HEK293 (cell line): ENCODE results near the gene HLA-DMA.

Experiments used
- CTCF ChIA-PET: fragments of 350-600 bp; formaldehyde crosslinking; extraction: SDS; loops from one replicate; lab custom pipeline; 2021; ENCODE audit warnings: antibody characterized with exemption; lab: Yijun Ruan, JAX
- POLR2A ChIA-PET: fragments of 300-600 bp; formaldehyde crosslinking; extraction: SDS; loops from one replicate; lab custom pipeline; 2020; ENCODE audit warnings: antibody characterized with exemption, inconsistent platforms; lab: Yijun Ruan, JAX
- H3K27ac ChIP-seq: fragments of 200-500 bp; sonication (Bioruptor generic); 2 replicates; pipeline ENCODE4 v1.5.1; 2014; ENCODE audit warnings: low read depth, low read length, control low read depth, inconsistent platforms; ENCODE audit errors: extremely low read depth
- H3K36me3 ChIP-seq, 2 experiments: fragments of 200-500 bp in 1 of 2; sonication (Bioruptor generic) in 1 of 2; 1 replicate in 1 of 2; 2 replicates in 1 of 2; pipeline ENCODE4 v1.5.1; 2014 to 2017; ENCODE audit warnings: inconsistent platforms in 2 of 2, low read length in 2 of 2; ENCODE audit not compliant: control insufficient read depth in 2 of 2, insufficient read depth in 1 of 2
- H3K4me1 ChIP-seq: fragments of 200-500 bp; sonication (Bioruptor generic); 2 replicates; pipeline ENCODE4 v1.5.1; 2014; ENCODE audit warnings: mild to moderate bottlenecking, low read length, inconsistent platforms; ENCODE audit not compliant: control insufficient read depth, insufficient read depth
- H3K4me3 ChIP-seq: 2 replicates; pipeline ENCODE4 v1.5.1; 2011; ENCODE audit warnings: low read depth, mild to moderate bottlenecking, control low read depth, low read length, moderate library complexity
- H3K9me3 ChIP-seq: fragments of 200-500 bp; sonication (Bioruptor generic); 2 replicates; pipeline ENCODE4 v1.5.1; 2014; ENCODE audit warnings: low read depth, low read length, inconsistent platforms; ENCODE audit not compliant: control insufficient read depth, insufficient read depth
- AEBP2 ChIP-seq: fragments of 450-650 bp; formaldehyde crosslinking; IDR thresholded peaks from 2 replicates; pipeline ENCODE4 v1.5.1; 2016; ENCODE audit warnings: missing biosample characterization, missing genetic modification characterization, borderline replicate concordance
- BCL11A ChIP-seq: fragments of 450-650 bp; formaldehyde crosslinking; IDR thresholded peaks from 2 replicates; pipeline ENCODE4 v1.5.1; 2016; ENCODE audit warnings: low read depth, missing biosample characterization, missing genetic modification characterization
- BCL11B ChIP-seq: fragments of 450-650 bp; formaldehyde crosslinking; IDR thresholded peaks from 2 replicates; pipeline ENCODE4 v1.5.1; 2016; ENCODE audit warnings: low read depth, missing biosample characterization, missing genetic modification characterization
- KLF1 ChIP-seq: fragments of 450-650 bp; formaldehyde crosslinking; IDR thresholded peaks from 2 replicates; pipeline ENCODE4 v1.5.1; 2016; ENCODE audit warnings: missing biosample characterization, missing genetic modification characterization
- KLF8 ChIP-seq: fragments of 450-650 bp; formaldehyde crosslinking; IDR thresholded peaks from 2 replicates; pipeline ENCODE4 v1.5.1; 2016; ENCODE audit warnings: missing biosample characterization, missing genetic modification characterization
- OSR2 ChIP-seq: fragments of 450-650 bp; formaldehyde crosslinking; IDR thresholded peaks from 2 replicates; pipeline ENCODE4 v1.5.1; 2016; ENCODE audit warnings: missing biosample characterization, missing genetic modification characterization
- PRDM6 ChIP-seq: fragments of 450-650 bp; formaldehyde crosslinking; IDR thresholded peaks from 2 replicates; pipeline ENCODE4 v1.5.1; 2017; ENCODE audit warnings: missing biosample characterization, missing genetic modification characterization
- ZNF239 ChIP-seq: fragments of 450-650 bp; formaldehyde crosslinking; IDR thresholded peaks from 2 replicates; pipeline ENCODE4 v1.5.1; 2016; ENCODE audit warnings: missing biosample characterization, missing genetic modification characterization
- ZNF398 ChIP-seq: fragments of 450-650 bp; formaldehyde crosslinking; IDR thresholded peaks from 2 replicates; pipeline ENCODE4 v1.5.1; 2017; ENCODE audit warnings: missing biosample characterization, missing genetic modification characterization
- ZNF530 ChIP-seq: fragments of 450-650 bp; formaldehyde crosslinking; IDR thresholded peaks from 2 replicates; pipeline ENCODE4 v1.5.1; 2016; ENCODE audit warnings: low read depth, missing biosample characterization, missing genetic modification characterization
- ZNF560 ChIP-seq: fragments of 450-650 bp; formaldehyde crosslinking; IDR thresholded peaks from 2 replicates; pipeline ENCODE4 v1.5.1; 2017; ENCODE audit warnings: missing biosample characterization, missing genetic modification characterization, borderline replicate concordance
- ZNF639 ChIP-seq: fragments of 450-650 bp; formaldehyde crosslinking; IDR thresholded peaks from 2 replicates; pipeline ENCODE4 v1.5.1; 2016; ENCODE audit warnings: missing biosample characterization, missing genetic modification characterization
- ZNF670 ChIP-seq: fragments of 450-650 bp; formaldehyde crosslinking; IDR thresholded peaks from 2 replicates; pipeline ENCODE4 v1.5.1; 2016; ENCODE audit warnings: missing biosample characterization, missing genetic modification characterization, low read depth
- ZSCAN16 ChIP-seq: fragments of 450-650 bp; formaldehyde crosslinking; IDR thresholded peaks from 2 replicates; pipeline ENCODE4 v1.5.1; 2016; ENCODE audit warnings: missing biosample characterization, missing genetic modification characterization
- ZSCAN30 ChIP-seq: fragments of 450-650 bp; IDR thresholded peaks from 2 replicates; pipeline ENCODE4 v1.5.1; 2018; ENCODE audit warnings: missing biosample characterization, mild to moderate bottlenecking, missing genetic modification characterization, moderate library complexity
- ZSCAN4 ChIP-seq: fragments of 450-650 bp; formaldehyde crosslinking; IDR thresholded peaks from 2 replicates; pipeline ENCODE4 v1.5.1; 2017; ENCODE audit warnings: missing biosample characterization, missing genetic modification characterization

Gene HLA-DMA

GRCh38 chr6:32964776-32965175 lies 11.9 kb upstream of the HLA-DMA start:
- TF ChIP-seq OSR2 (tag by site-specific recombination) (peak; percentile 34), ZNF239 (tag by site-specific recombination) (no peak), ZNF670 (tag by site-specific recombination) (no peak), KLF8 (tag by site-specific recombination) (no peak)
- Histone ChIP-seq H3K36me3 (peaks cover 0 to 5% of the 10 kb centered on the region in 2 experiments; a peak in 1 of 3 replicates), H3K4me1 (peaks cover 11% of the 10 kb centered on the region), H3K27ac (no peak overlapping the region), H3K4me3 (no peak overlapping the region), H3K9me3 (no peaks in the 10 kb centered on the region)
- CTCF ChIA-PET: interaction anchor here (0.5 to 18.0 kb wide), 5 partner anchors 10 to 79 kb away, joined by 3 to 344 read pairs (median 28); partner anchors contain the start of gene HLA-DMA
- POLR2A ChIA-PET: interaction anchor here (0.8 to 1.7 kb wide), 2 partner anchors 70 to 235 kb away, joined by 4 read pairs; no protein-coding TSS in a partner anchor

GRCh38 chr6:32963866-32964265 lies 11.0 kb upstream of the HLA-DMA start:
- H3K4me1 ChIP-seq: peaks cover 11% of the 10 kb centered on the region
- H3K9me3 ChIP-seq: no peaks in the 10 kb centered on the region
- no peak overlapping the region for H3K4me3 ChIP-seq
- TF ChIP-seq ZNF560: no peak
- no peaks in the 10 kb centered on the region for H3K36me3 ChIP-seq
- POLR2A ChIA-PET: interaction anchor here (0.7 to 3.6 kb wide), 3 partner anchors 8 to 44 kb away, joined by 3 to 30 read pairs (median 9); no protein-coding TSS in a partner anchor
- CTCF ChIA-PET: interaction anchor here (1.3 to 18.0 kb wide), 4 partner anchors 9 to 30 kb away, joined by 9 to 344 read pairs (median 110); partner anchors contain the start of gene HLA-DMA
- H3K27ac ChIP-seq: no peak overlapping the region

GRCh38 chr6:32962213-32962826 lies 9.4 kb upstream of the HLA-DMA start:
- TF ChIP-seq PRDM6 (tag by site-specific recombination) (peak; percentile 44), ZSCAN30 (tag by site-specific recombination) (no peak)
- Histone ChIP-seq H3K4me1 (peaks cover 10% of the 10 kb centered on the region), H3K36me3 (no peaks in the 10 kb centered on the region), H3K4me3 (no peak overlapping the region), H3K27ac (no peak overlapping the region), H3K9me3 (no peaks in the 10 kb centered on the region)
- ChIA-PET CTCF (interaction anchor here (0.6 to 18.0 kb wide), 9 partner anchors 8 to 210 kb away, joined by 3 to 344 read pairs (median 3); partner anchors contain the start of gene HLA-DMA), POLR2A (interaction anchor here (1.0 to 3.6 kb wide), 2 partner anchors 8 to 10 kb away, joined by 3 to 30 read pairs; no protein-coding TSS in a partner anchor)

- Histone ChIP-seq H3K36me3 (no peaks in the 10 kb centered on the region), H3K9me3 (no peaks in the 10 kb centered on the region), H3K4me3 (no peak overlapping the region), H3K27ac (no peak overlapping the region), H3K4me1 (no peaks in the 10 kb centered on the region)
- CTCF ChIA-PET: interaction anchor here (4.8 to 18.0 kb wide), 3 partner anchors 6 to 27 kb away, joined by 28 to 344 read pairs (median 193); partner anchors contain the start of gene HLA-DMA
- POLR2A ChIA-PET: no interaction called here
- TF ChIP-seq ZNF530 (tag by site-specific recombination) (no peak), KLF1 (no peak), ZSCAN4 (tag by site-specific recombination) (no peak), ZSCAN16 (tag by site-specific recombination) (no peak), ZNF398 (no peak), BCL11B (no peak), ZNF639 (tag by site-specific recombination) (no peak), BCL11A (tag by site-specific recombination) (no peak), AEBP2 (tag by site-specific recombination) (no peak)
Measured at GRCh38 chr6:32960563-32960962, 7.7 kb upstream of the HLA-DMA start.
